Left ventricle myocardium inferior (tissue), 1 donor: ENCODE measurements around the gene MGAT5B. TPM values are rescaled to one million over a fixed set of nuclear protein-coding genes. Genes with fewer than 3 reads are reported as not detected.

Experiments
- DNase-seq: peaks from one replicate; pipeline ENCODE4 v3.0.0-alpha.2; 2020
- H3K27ac ChIP-seq: fragments of 200-600 bp; replicated peaks from 2 replicates; pipeline ENCODE4 v1.8.0; 2021
- H3K27me3 ChIP-seq: fragments of 200-600 bp; 2 replicates; pipeline ENCODE4 v1.8.0; 2021; ENCODE audit warnings: low read depth
- H3K36me3 ChIP-seq: fragments of 200-600 bp; 2 replicates; pipeline ENCODE4 v1.8.0; 2021
- H3K4me1 ChIP-seq: fragments of 200-600 bp; 2 replicates; pipeline ENCODE4 v1.8.0; 2021
- H3K4me3 ChIP-seq: fragments of 200-600 bp; 2 replicates; pipeline ENCODE4 v1.8.0; 2021; ENCODE audit warnings: mild to moderate bottlenecking, moderate library complexity
- H3K9me3 ChIP-seq: fragments of 200-600 bp; replicated peaks from 2 replicates; pipeline ENCODE4 v1.8.0; 2021
- CTCF ChIP-seq: fragments of 200-600 bp; IDR thresholded peaks from 2 replicates; pipeline ENCODE4 v1.8.0; 2021; ENCODE audit warnings: antibody characterized with exemption, mild to moderate bottlenecking, borderline replicate concordance
- intact Hi-C: fragments of 100-400 bp; cut with micrococcal nuclease; formaldehyde crosslinking; loops from one replicate; pipeline ENCODE4 v1.11.0; 2022
- total RNA-seq: library from RNA; stranded (reverse); fragmentation: NEBNext Ultra II Directional; extraction: Animal tissue kit (Norgen Biotek cat#: 25700); gene quantifications from one replicate; pipeline ENCODE4 v1.2.1, GENCODE V29; 2021
- donor health status: DM: no; HTN: yes; CAD: no; lungs with severe emphysema.

Gene MGAT5B
- total RNA-seq, 1 donor from 2014 or later, result 0.08 TPM

- peaks cover 84% of the 10 kb centered on the region for H3K27me3 ChIP-seq
- TF ChIP-seq CTCF, result no peak
- H3K36me3 ChIP-seq, result no peaks in the 10 kb centered on the region
- no peak overlapping the region for H3K4me3 ChIP-seq
- H3K27ac ChIP-seq, result no peak overlapping the region
- no peak for DNase-seq
- intact Hi-C loops, result no loop called here
- H3K9me3 ChIP-seq, result no peaks in the 10 kb centered on the region
- peaks cover 8% of the 10 kb centered on the region for H3K4me1 ChIP-seq
Observed at GRCh38 chr17:76922084-76922483, 53.9 kb downstream of the MGAT5B start.

GRCh38 chr17:76922967-76923366 lies 54.8 kb downstream of the MGAT5B start:
- Histone ChIP-seq H3K27ac (no peak overlapping the region), H3K4me3 (no peak overlapping the region), H3K9me3 (no peaks in the 10 kb centered on the region), H3K36me3 (no peaks in the 10 kb centered on the region), H3K27me3 (peaks cover 75% of the 10 kb centered on the region), H3K4me1 (peaks cover 8% of the 10 kb centered on the region)
- TF ChIP-seq CTCF, result no peak
- DNase-seq, result no peak
- intact Hi-C loops, result no loop called here

- Histone ChIP-seq H3K9me3 (no peaks in the 10 kb centered on the region), H3K27me3 (peaks cover 75% of the 10 kb centered on the region), H3K27ac (no peak overlapping the region), H3K4me1 (peaks cover 8% of the 10 kb centered on the region), H3K36me3 (no peaks in the 10 kb centered on the region), H3K4me3 (no peak overlapping the region)
- TF ChIP-seq CTCF, result no peak
- DNase-seq, result no peak
- intact Hi-C loops, result no loop called here
Observed at GRCh38 chr17:76923491-76923890, 55.3 kb downstream of the MGAT5B start.

GRCh38 chr17:76924345-76925342 lies 56.4 kb downstream of the MGAT5B start:
- Histone ChIP-seq H3K9me3 (no peaks in the 10 kb centered on the region), H3K4me1 (peaks cover 8% of the 10 kb centered on the region), H3K27me3 (peaks cover 76% of the 10 kb centered on the region), H3K27ac (no peak overlapping the region), H3K4me3 (no peak overlapping the region), H3K36me3 (no peaks in the 10 kb centered on the region)
- intact Hi-C loops, result no loop called here
- TF ChIP-seq CTCF, result no peak
- DNase-seq, result no peak

- no peak for TF ChIP-seq CTCF
- intact Hi-C loops, result no loop called here
- DNase-seq, result no peak
- Histone ChIP-seq H3K4me1 (peaks cover 8% of the 10 kb centered on the region), H3K36me3 (no peaks in the 10 kb centered on the region), H3K9me3 (no peaks in the 10 kb centered on the region), H3K27ac (no peak overlapping the region), H3K4me3 (no peak overlapping the region), H3K27me3 (peaks cover 73% of the 10 kb centered on the region)
Observed at GRCh38 chr17:76925441-76925891, 57.3 kb downstream of the MGAT5B start.
